SU-DHL-6 (cell line): ENCODE results near the gene NIPSNAP2.
"Not testable (repeated sequence)": the region's sequence is repeated elsewhere in the genome, so short reads cannot be mapped to it uniquely, and the experiment has no call there.

Experiments used
- EZH2phosphoT487 ChIP-seq: fragments of 200-600 bp; sonication (generic), shearing (Covaris generic); conservative IDR thresholded peaks from 2 replicates; pipeline ENCODE4 v1.6.1; 2018; ENCODE audit warnings: mild to moderate bottlenecking, antibody characterized with exemption, low read length, moderate library complexity, mixed read lengths
- TF ChIP-seq, protein P1 (sequence below): fragments of 200-600 bp; sonication (generic); IDR thresholded peaks from one replicate; pipeline ENCODE4 v1.5.1; 2017; ENCODE audit warnings: antibody characterized with exemption, mild to moderate bottlenecking, low read length, moderate library complexity; ENCODE audit not compliant: insufficient read depth, poor library complexity, severe bottlenecking

DNA sequence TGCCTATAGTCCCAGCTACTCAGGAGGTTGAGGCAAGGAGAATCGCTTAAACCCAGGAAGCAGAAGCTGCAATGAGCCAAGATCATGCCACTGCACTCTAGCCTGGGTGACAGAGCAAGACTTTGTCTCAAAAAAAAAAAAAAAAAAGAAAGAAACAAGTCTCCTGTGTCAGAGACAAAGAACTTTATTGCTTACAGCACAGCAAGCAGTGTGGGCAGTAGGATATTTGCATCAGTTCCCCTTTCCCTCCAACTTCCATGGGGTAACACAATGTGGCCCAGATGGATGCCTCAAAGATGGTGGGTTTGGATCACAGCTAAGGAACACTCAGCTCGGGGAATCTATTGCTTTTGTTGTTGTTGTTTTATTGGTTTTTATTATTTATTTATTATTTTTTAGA lies 81.4 kb downstream of the NIPSNAP2 start:
- TF ChIP-seq, protein P1, sequence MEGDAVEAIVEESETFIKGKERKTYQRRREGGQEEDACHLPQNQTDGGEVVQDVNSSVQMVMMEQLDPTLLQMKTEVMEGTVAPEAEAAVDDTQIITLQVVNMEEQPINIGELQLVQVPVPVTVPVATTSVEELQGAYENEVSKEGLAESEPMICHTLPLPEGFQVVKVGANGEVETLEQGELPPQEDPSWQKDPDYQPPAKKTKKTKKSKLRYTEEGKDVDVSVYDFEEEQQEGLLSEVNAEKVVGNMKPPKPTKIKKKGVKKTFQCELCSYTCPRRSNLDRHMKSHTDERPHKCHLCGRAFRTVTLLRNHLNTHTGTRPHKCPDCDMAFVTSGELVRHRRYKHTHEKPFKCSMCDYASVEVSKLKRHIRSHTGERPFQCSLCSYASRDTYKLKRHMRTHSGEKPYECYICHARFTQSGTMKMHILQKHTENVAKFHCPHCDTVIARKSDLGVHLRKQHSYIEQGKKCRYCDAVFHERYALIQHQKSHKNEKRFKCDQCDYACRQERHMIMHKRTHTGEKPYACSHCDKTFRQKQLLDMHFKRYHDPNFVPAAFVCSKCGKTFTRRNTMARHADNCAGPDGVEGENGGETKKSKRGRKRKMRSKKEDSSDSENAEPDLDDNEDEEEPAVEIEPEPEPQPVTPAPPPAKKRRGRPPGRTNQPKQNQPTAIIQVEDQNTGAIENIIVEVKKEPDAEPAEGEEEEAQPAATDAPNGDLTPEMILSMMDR, result not testable (repeated sequence)
- TF ChIP-seq EZH2phosphoT487, result not testable (repeated sequence)
